Endodermal cell (in vitro differentiated cells): Measurements from ENCODE around the gene EID2B. TPM values are rescaled to one million over a fixed set of nuclear protein-coding genes. Genes with fewer than 3 reads are reported as not detected.

ENCODE experiments used
- DNase-seq: peaks from one replicate; pipeline ENCODE4 v3.0.0-alpha.2; 2017
- H3K27ac ChIP-seq: 2 replicates; pipeline ENCODE4 v1.5.1; 2013; ENCODE audit warnings: mild to moderate bottlenecking, low read depth, low read length, moderate library complexity
- H3K27me3 ChIP-seq: 2 replicates; pipeline ENCODE4 v1.6.1; 2013; ENCODE audit warnings: mild to moderate bottlenecking, low read length, moderate library complexity; ENCODE audit not compliant: insufficient read depth, control insufficient read depth, poor library complexity, severe bottlenecking
- H3K36me3 ChIP-seq: 2 replicates; pipeline ENCODE4 v1.7.0; 2013; ENCODE audit warnings: mild to moderate bottlenecking, low read length, moderate library complexity; ENCODE audit not compliant: control insufficient read depth, insufficient read depth
- H3K4me1 ChIP-seq: one replicate; pipeline ENCODE4 v1.7.0; 2013; ENCODE audit warnings: low read length; ENCODE audit not compliant: control insufficient read depth, insufficient read depth
- H3K4me3 ChIP-seq: 2 replicates; pipeline ENCODE4 v1.5.1; 2013; ENCODE audit warnings: mild to moderate bottlenecking, low read length, moderate library complexity
- H3K9ac ChIP-seq: 2 replicates; pipeline ENCODE4 v1.6.1; 2013; ENCODE audit warnings: mild to moderate bottlenecking, low read length, moderate library complexity; ENCODE audit not compliant: poor library complexity, severe bottlenecking; ENCODE audit errors: extremely low read depth
- H3K9me3 ChIP-seq: 2 replicates; pipeline ENCODE4 v1.6.1; 2013; ENCODE audit warnings: mild to moderate bottlenecking, low read length, moderate library complexity; ENCODE audit not compliant: control insufficient read depth
- H3K27ac Mint-ChIP-seq: 2 replicates; pipeline ENCODE4 v1.8.0; 2020; ENCODE audit warnings: mixed read lengths
- H3K27me3 Mint-ChIP-seq: 2 replicates; pipeline ENCODE4 v1.8.0; 2021; ENCODE audit warnings: mild to moderate bottlenecking, mixed read lengths; ENCODE audit not compliant: insufficient read depth
- H3K36me3 Mint-ChIP-seq: 2 replicates; pipeline ENCODE4 v1.8.0; 2020; ENCODE audit warnings: low read depth, mixed read lengths
- H3K4me1 Mint-ChIP-seq: 2 replicates; pipeline ENCODE4 v1.8.0; 2020; ENCODE audit warnings: mixed read lengths
- H3K4me3 Mint-ChIP-seq: 2 replicates; pipeline ENCODE4 v1.8.0; 2020; ENCODE audit warnings: mild to moderate bottlenecking, moderate library complexity, mixed read lengths
- H3K9me3 Mint-ChIP-seq: 2 replicates; pipeline ENCODE4 v1.8.0; 2020; ENCODE audit warnings: mild to moderate bottlenecking, mixed read lengths
- CTCF ChIP-seq: fragments of 200-600 bp; sonication (generic); conservative IDR thresholded peaks from 2 replicates; pipeline ENCODE4 v1.5.0; 2021; ENCODE audit warnings: antibody characterized with exemption, mild to moderate bottlenecking
- whole genome bisulfite sequencing, 2 experiments: methylation state at CpG; one replicate each; pipeline versions ENCODE4 v1.1.5 to v1.1.7; 2013; ENCODE audit warnings: missing lambda C conversion rate in 2 of 2, mixed read lengths in 1 of 2; ENCODE audit not compliant: insufficient coverage in 1 of 2, insufficient read length in 1 of 2; 5-methylcytosine and 5-hydroxymethylcytosine counted together
- total RNA-seq, 2 donors: library from RNA; stranded (reverse); fragmentation: NEBNext Ultra II Directional in 1 of 2; extraction: Animal tissue kit (Norgen Biotek cat#: 25700) in 1 of 2; gene quantifications; 2 replicates in 1 of 2; 3 replicates in 1 of 2; pipeline ENCODE4 v1.2.1, GENCODE V29; 2021

The EID2B gene
- total RNA-seq, 2 donors from 2014 or later, result 1.2 to 3.8 TPM

GRCh38 chr19:39531834-39532232 lies 819 bp downstream of the EID2B start:
- peak overlapping the region; percentile 79 for H3K4me3 Mint-ChIP-seq
- TF ChIP-seq CTCF, result no peak
- peaks cover 6% of the 10 kb centered on the region for H3K4me1 Mint-ChIP-seq
- Histone ChIP-seq H3K27ac (no peak overlapping the region), H3K4me3 (peak overlapping the region; percentile 98), H3K27me3 (no peaks in the 10 kb centered on the region), H3K36me3 (no peaks in the 10 kb centered on the region), H3K4me1 (no peaks in the 10 kb centered on the region), H3K9me3 (peaks cover 7% of the 10 kb centered on the region), H3K9ac (peak overlapping the region; percentile 75)
- H3K27me3 Mint-ChIP-seq, result peaks cover 7% of the 10 kb centered on the region
- H3K36me3 Mint-ChIP-seq, result peaks cover 4% of the 10 kb centered on the region
- H3K9me3 Mint-ChIP-seq, result no peaks in the 10 kb centered on the region
- DNase-seq, result no peak
- H3K27ac Mint-ChIP-seq, result peak overlapping the region; percentile 80
- WGBS, 2 experiments, result 44 to 46% methylated on average over 9 to 14 of the region's 14 CpGs

- no peak overlapping the region for H3K27ac Mint-ChIP-seq
- no peaks in the 10 kb centered on the region for H3K9me3 ChIP-seq
- H3K36me3 ChIP-seq, result peaks cover 3% of the 10 kb centered on the region
- H3K27ac ChIP-seq, result no peak overlapping the region
- no peak for DNase-seq
- 97% methylated on average over 3 of the region's 3 CpGs; no CpG with 5 or more reads in 1 of the 2 experiments for WGBS, 2 experiments
- no peak overlapping the region for H3K4me3 ChIP-seq
- no peaks in the 10 kb centered on the region for H3K4me1 ChIP-seq
- H3K4me1 Mint-ChIP-seq, result no peaks in the 10 kb centered on the region
- no peak overlapping the region for H3K9ac ChIP-seq
- H3K36me3 Mint-ChIP-seq, result peaks cover 26% of the 10 kb centered on the region
- H3K27me3 Mint-ChIP-seq, result no peaks in the 10 kb centered on the region
- H3K4me3 Mint-ChIP-seq, result no peak overlapping the region
- no peaks in the 10 kb centered on the region for H3K9me3 Mint-ChIP-seq
- TF ChIP-seq CTCF, result no peak
- H3K27me3 ChIP-seq, result no peaks in the 10 kb centered on the region
Observed at GRCh38 chr19:39525205-39525604, 7.4 kb downstream of the EID2B start.

- no peak for TF ChIP-seq CTCF
- peaks cover 26% of the 10 kb centered on the region for H3K36me3 Mint-ChIP-seq
- no peaks in the 10 kb centered on the region for H3K27me3 Mint-ChIP-seq
- no peak overlapping the region for H3K4me3 Mint-ChIP-seq
- H3K4me3 ChIP-seq, result no peak overlapping the region
- peaks cover 3% of the 10 kb centered on the region for H3K36me3 ChIP-seq
- no peaks in the 10 kb centered on the region for H3K4me1 Mint-ChIP-seq
- H3K9me3 Mint-ChIP-seq, result no peaks in the 10 kb centered on the region
- no peaks in the 10 kb centered on the region for H3K9me3 ChIP-seq
- H3K9ac ChIP-seq, result no peak overlapping the region
- whole genome bisulfite sequencing, 2 experiments, result 94 to 95% methylated on average over 7 to 8 of the region's 8 CpGs
- H3K27ac ChIP-seq, result no peak overlapping the region
- no peak for DNase-seq
- no peaks in the 10 kb centered on the region for H3K27me3 ChIP-seq
- H3K4me1 ChIP-seq, result no peaks in the 10 kb centered on the region
- H3K27ac Mint-ChIP-seq, result no peak overlapping the region
Observed at GRCh38 chr19:39524495-39524894, 8.2 kb downstream of the EID2B start.
